ENCODE results near the gene SDK1.
"Not testable (repeated sequence)": the region's sequence is repeated elsewhere in the genome, so short reads cannot be mapped to it uniquely, and the experiment has no call there.

- TF ChIP-seq, protein P1, sequence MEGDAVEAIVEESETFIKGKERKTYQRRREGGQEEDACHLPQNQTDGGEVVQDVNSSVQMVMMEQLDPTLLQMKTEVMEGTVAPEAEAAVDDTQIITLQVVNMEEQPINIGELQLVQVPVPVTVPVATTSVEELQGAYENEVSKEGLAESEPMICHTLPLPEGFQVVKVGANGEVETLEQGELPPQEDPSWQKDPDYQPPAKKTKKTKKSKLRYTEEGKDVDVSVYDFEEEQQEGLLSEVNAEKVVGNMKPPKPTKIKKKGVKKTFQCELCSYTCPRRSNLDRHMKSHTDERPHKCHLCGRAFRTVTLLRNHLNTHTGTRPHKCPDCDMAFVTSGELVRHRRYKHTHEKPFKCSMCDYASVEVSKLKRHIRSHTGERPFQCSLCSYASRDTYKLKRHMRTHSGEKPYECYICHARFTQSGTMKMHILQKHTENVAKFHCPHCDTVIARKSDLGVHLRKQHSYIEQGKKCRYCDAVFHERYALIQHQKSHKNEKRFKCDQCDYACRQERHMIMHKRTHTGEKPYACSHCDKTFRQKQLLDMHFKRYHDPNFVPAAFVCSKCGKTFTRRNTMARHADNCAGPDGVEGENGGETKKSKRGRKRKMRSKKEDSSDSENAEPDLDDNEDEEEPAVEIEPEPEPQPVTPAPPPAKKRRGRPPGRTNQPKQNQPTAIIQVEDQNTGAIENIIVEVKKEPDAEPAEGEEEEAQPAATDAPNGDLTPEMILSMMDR (IDR thresholded peaks at IDR 0.05), result not testable (repeated sequence)
- not testable (repeated sequence) for TF ChIP-seq POLR2A (IDR thresholded peaks at IDR 0.05)
Observed at GRCh38 chr7:4314316-4314715, 1013.3 kb downstream of the SDK1 start.

Data from body of pancreas (tissue), 4 donors.